HEK293 (cell line): ENCODE data around the gene TRAF1.

ENCODE experiments used
- CTCF ChIP-seq: fragments of 450-650 bp; formaldehyde crosslinking; IDR thresholded peaks from 2 replicates; pipeline ENCODE4 v1.5.1; 2016; ENCODE audit warnings: missing biosample characterization, missing genetic modification characterization
- HOXD13 ChIP-seq: sonication (generic); formaldehyde crosslinking; IDR thresholded peaks from 2 replicates; pipeline ENCODE4 v1.8.0; 2022; ENCODE audit warnings: missing genetic modification reagents, borderline replicate concordance
- REPIN1 ChIP-seq: fragments of 450-650 bp; formaldehyde crosslinking; IDR thresholded peaks from 2 replicates; pipeline ENCODE4 v1.5.1; 2017; ENCODE audit warnings: missing biosample characterization, missing genetic modification characterization, low read depth
- TRIM28 ChIP-seq: IDR thresholded peaks from 2 replicates; pipeline ENCODE4 v1.6.1; 2011; ENCODE audit warnings: low read length, control low read depth, borderline replicate concordance
- ZBTB11 ChIP-seq: fragments of 450-650 bp; formaldehyde crosslinking; conservative IDR thresholded peaks from 2 replicates; pipeline ENCODE4 v1.5.1; 2016; ENCODE audit warnings: low read depth, missing biosample characterization, missing genetic modification characterization
- ZFP37 ChIP-seq: fragments of 450-650 bp; formaldehyde crosslinking; IDR thresholded peaks from 2 replicates; pipeline ENCODE4 v1.5.1; 2016; ENCODE audit warnings: missing biosample characterization, missing genetic modification characterization
- ZNF184 ChIP-seq: fragments of 450-650 bp; IDR thresholded peaks from 2 replicates; pipeline ENCODE4 v1.5.1; 2018; ENCODE audit warnings: missing biosample characterization, mild to moderate bottlenecking, missing genetic modification characterization
- ZNF555 ChIP-seq: fragments of 450-650 bp; formaldehyde crosslinking; conservative IDR thresholded peaks from 2 replicates; pipeline ENCODE4 v1.5.1; 2017; ENCODE audit warnings: missing biosample characterization, mild to moderate bottlenecking, missing genetic modification characterization, inconsistent platforms
- ZNF777 ChIP-seq: fragments of 450-650 bp; formaldehyde crosslinking; IDR thresholded peaks from 2 replicates; pipeline ENCODE4 v1.5.1; 2017; ENCODE audit warnings: missing biosample characterization, missing genetic modification characterization, borderline replicate concordance
- ZNF830 ChIP-seq: fragments of 450-650 bp; IDR thresholded peaks from 2 replicates; pipeline ENCODE4 v1.5.0; 2018; ENCODE audit warnings: missing biosample characterization, missing genetic modification characterization, low read depth, mild to moderate bottlenecking, moderate library complexity
- ZNF837 ChIP-seq: fragments of 450-650 bp; formaldehyde crosslinking; IDR thresholded peaks from 2 replicates; pipeline ENCODE4 v1.5.1; 2016; ENCODE audit warnings: missing biosample characterization, missing genetic modification characterization
- TF ChIP-seq, protein P1 (sequence below): fragments of 450-650 bp; formaldehyde crosslinking; IDR thresholded peaks from 2 replicates; pipeline ENCODE4 v1.5.1; 2016; ENCODE audit warnings: missing biosample characterization, missing genetic modification characterization

DNA sequence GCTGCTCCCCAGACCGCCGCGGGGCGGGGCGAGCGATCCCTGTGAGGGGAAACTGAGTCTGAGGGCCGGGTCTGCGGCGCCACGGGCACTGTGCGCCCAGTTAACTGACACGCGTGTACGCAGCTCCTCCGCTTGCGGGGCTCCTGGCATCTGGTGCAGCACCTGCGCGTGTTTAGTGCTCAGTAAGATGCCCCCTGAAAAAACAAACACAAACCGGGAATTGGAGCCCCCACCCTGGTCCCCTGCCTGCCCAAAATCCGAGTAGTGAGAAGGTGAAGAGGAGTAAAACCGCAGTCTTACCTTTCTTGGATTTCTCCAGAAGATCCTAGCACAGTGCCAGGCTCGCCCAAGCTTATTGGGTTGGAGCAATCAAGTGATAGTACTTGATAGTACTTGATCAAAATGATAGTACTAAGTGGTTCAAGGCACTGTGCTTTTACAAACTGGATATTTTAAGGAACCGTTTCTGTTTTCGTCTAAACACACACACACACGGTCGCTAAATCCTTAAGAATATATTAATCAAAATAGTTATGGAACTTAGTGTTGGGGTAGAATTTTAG, 2.7 kb upstream of the TRAF1 start:
- TF ChIP-seq CTCF (tag by site-specific recombination) (no peak), REPIN1 (no peak), ZNF184 (tag by site-specific recombination) (no peak), ZNF555 (no peak), ZNF777 (tag by site-specific recombination) (no peak), ZBTB11 (peak; percentile 50; the same call in 1 of the 2 replicates), HOXD13 (CRISPR knock-in tag) (no peak), ZNF837 (no peak), ZNF830 (tag by site-specific recombination) (no peak), TRIM28 (no peak), ZFP37 (tag by site-specific recombination) (no peak)
- TF ChIP-seq, protein P1, sequence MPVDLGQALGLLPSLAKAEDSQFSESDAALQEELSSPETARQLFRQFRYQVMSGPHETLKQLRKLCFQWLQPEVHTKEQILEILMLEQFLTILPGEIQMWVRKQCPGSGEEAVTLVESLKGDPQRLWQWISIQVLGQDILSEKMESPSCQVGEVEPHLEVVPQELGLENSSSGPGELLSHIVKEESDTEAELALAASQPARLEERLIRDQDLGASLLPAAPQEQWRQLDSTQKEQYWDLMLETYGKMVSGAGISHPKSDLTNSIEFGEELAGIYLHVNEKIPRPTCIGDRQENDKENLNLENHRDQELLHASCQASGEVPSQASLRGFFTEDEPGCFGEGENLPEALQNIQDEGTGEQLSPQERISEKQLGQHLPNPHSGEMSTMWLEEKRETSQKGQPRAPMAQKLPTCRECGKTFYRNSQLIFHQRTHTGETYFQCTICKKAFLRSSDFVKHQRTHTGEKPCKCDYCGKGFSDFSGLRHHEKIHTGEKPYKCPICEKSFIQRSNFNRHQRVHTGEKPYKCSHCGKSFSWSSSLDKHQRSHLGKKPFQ (tag by site-specific recombination): no peak
